IMR-90 (cell line): ENCODE data around the gene MYO9A. TPM values are rescaled to one million over a fixed set of nuclear protein-coding genes. Genes with fewer than 3 reads are reported as not detected.

Experiments
- ATAC-seq: fragments of 200-7000 bp; cut with Tn5 transposase; 2 replicates; pipeline ENCODE4 v1.9.1; 2020; ENCODE audit warnings: low read depth, mild to moderate bottlenecking, moderate library complexity
- BruUV-seq: library from RNA; stranded (reverse); fragments of 400-500 nt; replicated peaks from 2 replicates; lab custom pipeline; 2021; lab: Mats Ljungman, UMichigan
- CTCF ChIA-PET: fragments of 300-600 bp; formaldehyde crosslinking; extraction: SDS; loops from one replicate; lab custom pipeline; 2021; ENCODE audit warnings: antibody characterized with exemption; lab: Yijun Ruan, JAX
- POLR2A ChIA-PET: fragments of 300-600 bp; sonication (Branson Sonifier 250); formaldehyde crosslinking; loops from one replicate; lab custom pipeline; 2022; ENCODE audit warnings: antibody characterized with exemption; ENCODE audit not compliant: unreplicated experiment; lab: Charles Lee
- DNase-seq: peaks from one replicate; pipeline ENCODE4 v3.0.0; 2013
- H2AFZ ChIP-seq: replicated peaks from 2 replicates; pipeline ENCODE3; 2013; ENCODE audit warnings: low read length, mild to moderate bottlenecking; ENCODE audit not compliant: poor library complexity
- H2AK5ac ChIP-seq: 2 replicates; pipeline ENCODE4 v1.6.1; 2013; ENCODE audit warnings: low read depth, low read length, inconsistent platforms
- H2AK9ac ChIP-seq: replicated peaks from 2 replicates; pipeline ENCODE3; 2013; ENCODE audit warnings: mild to moderate bottlenecking, low read depth, low read length, moderate library complexity; ENCODE audit not compliant: poor library complexity
- H2BK120ac ChIP-seq: 2 replicates; pipeline ENCODE4 v1.6.1; 2013; ENCODE audit warnings: low read depth, low read length, inconsistent platforms
- H2BK15ac ChIP-seq: 3 replicates; pipeline ENCODE4 v1.6.1; 2013; ENCODE audit warnings: low read depth, low read length, inconsistent platforms
- H2BK20ac ChIP-seq: 2 replicates; pipeline ENCODE4 v1.6.1; 2013; ENCODE audit warnings: low read depth, mild to moderate bottlenecking, inconsistent platforms, low read length, moderate library complexity
- H2BK5ac ChIP-seq: 2 replicates; pipeline ENCODE4 v1.6.1; 2013; ENCODE audit warnings: mild to moderate bottlenecking, low read depth, low read length, inconsistent platforms; ENCODE audit not compliant: poor library complexity, severe bottlenecking
- H3K14ac ChIP-seq: replicated peaks from 2 replicates; pipeline ENCODE4 v1.6.1; 2013; ENCODE audit warnings: low read depth, low read length, inconsistent platforms
- H3K18ac ChIP-seq: 2 replicates; pipeline ENCODE4 v1.6.1; 2013; ENCODE audit warnings: low read depth, low read length, control low read depth
- H3K23ac ChIP-seq: 2 replicates; pipeline ENCODE4 v1.6.1; 2013; ENCODE audit warnings: low read depth, low read length, inconsistent platforms
- H3K27ac ChIP-seq: 2 replicates; pipeline ENCODE4 v1.5.1; 2013; ENCODE audit warnings: mild to moderate bottlenecking, control low read depth, low read length; ENCODE audit not compliant: insufficient read depth
- H3K27me3 ChIP-seq: 2 replicates; pipeline ENCODE4 v1.6.1; 2013; ENCODE audit warnings: low read length; ENCODE audit not compliant: control insufficient read depth, insufficient read depth
- H3K36me3 ChIP-seq: 2 replicates; pipeline ENCODE4 v1.6.1; 2013; ENCODE audit warnings: low read length, mixed read lengths; ENCODE audit not compliant: control insufficient read depth, insufficient read depth
- H3K4ac ChIP-seq: 2 replicates; pipeline ENCODE4 v1.6.1; 2013; ENCODE audit warnings: low read depth, low read length, inconsistent platforms
- H3K4me1 ChIP-seq: 2 replicates; pipeline ENCODE4 v1.6.1; 2013; ENCODE audit warnings: low read length, mixed read lengths; ENCODE audit not compliant: control insufficient read depth, insufficient read depth
- H3K4me2 ChIP-seq: 2 replicates; pipeline ENCODE4 v1.6.1; 2013; ENCODE audit warnings: low read depth, mild to moderate bottlenecking, control low read depth, low read length, moderate library complexity
- H3K4me3 ChIP-seq: 2 replicates; pipeline ENCODE4 v1.5.1; 2013; ENCODE audit warnings: low read depth, mild to moderate bottlenecking, control low read depth, low read length, moderate library complexity; ENCODE audit not compliant: insufficient read depth
- H3K56ac ChIP-seq: 2 replicates; pipeline ENCODE4 v1.6.1; 2013; ENCODE audit warnings: low read length, inconsistent platforms; ENCODE audit not compliant: insufficient read depth; ENCODE audit errors: extremely low read depth
- H3K79me1 ChIP-seq, 2 experiments: 2 replicates each; pipeline ENCODE4 v1.6.1; 2013; ENCODE audit warnings: low read length in 2 of 2, inconsistent platforms in 1 of 2, low read depth in 1 of 2
- H3K9ac ChIP-seq: 2 replicates; pipeline ENCODE4 v1.6.1; 2013; ENCODE audit warnings: low read depth, low read length, control low read depth
- H3K9me1 ChIP-seq: 2 replicates; pipeline ENCODE4 v1.6.1; 2013; ENCODE audit warnings: low read length, inconsistent platforms; ENCODE audit not compliant: insufficient read depth
- H3K9me3 ChIP-seq: 2 replicates; pipeline ENCODE4 v1.6.1; 2013; ENCODE audit warnings: low read length; ENCODE audit not compliant: control insufficient read depth, insufficient read depth
- H4K20me1 ChIP-seq: 2 replicates; pipeline ENCODE4 v1.6.1; 2013; ENCODE audit warnings: low read length, inconsistent platforms; ENCODE audit not compliant: insufficient read depth
- H4K5ac ChIP-seq: 2 replicates; pipeline ENCODE4 v1.6.1; 2013; ENCODE audit warnings: mild to moderate bottlenecking, low read depth, low read length, control low read depth
- H4K8ac ChIP-seq, 2 experiments: 2 replicates each; pipeline ENCODE4 v1.6.1; 2013; ENCODE audit warnings: low read depth in 2 of 2, low read length in 2 of 2, control low read depth in 1 of 2, inconsistent platforms in 1 of 2
- H4K91ac ChIP-seq: 2 replicates; pipeline ENCODE4 v1.6.1; 2013; ENCODE audit warnings: low read depth, low read length, inconsistent platforms; ENCODE audit not compliant: insufficient read depth
- BHLHE40 ChIP-seq: fragments of 150-350 bp; IDR thresholded peaks from 2 replicates; pipeline ENCODE4 v1.6.1; 2016; ENCODE audit warnings: mild to moderate bottlenecking, low read depth, low read length
- CEBPB ChIP-seq: IDR thresholded peaks from 2 replicates; pipeline ENCODE4 v1.6.1; 2012; ENCODE audit warnings: low read depth, low read length, improper control_type of control experiment
- CHD1 ChIP-seq: IDR thresholded peaks from 2 replicates; pipeline ENCODE4 v1.6.1; 2012; ENCODE audit warnings: low read depth, low read length, improper control_type of control experiment
- CTCF ChIP-seq: conservative IDR thresholded peaks from 2 replicates; pipeline ENCODE4 v1.5.1; 2012; ENCODE audit warnings: mild to moderate bottlenecking, low read depth, low read length, improper control_type of control experiment
- ELK1 ChIP-seq: fragments of 150-350 bp; IDR thresholded peaks from 2 replicates; pipeline ENCODE4 v1.6.1; 2016; ENCODE audit warnings: low read depth, mild to moderate bottlenecking, low read length, moderate library complexity, borderline replicate concordance
- FOS ChIP-seq: fragments of 150-350 bp; IDR thresholded peaks from 2 replicates; pipeline ENCODE4 v1.6.1; 2016; ENCODE audit warnings: low read depth, low read length
- MAFK ChIP-seq: IDR thresholded peaks from 2 replicates; pipeline ENCODE4 v1.6.1; 2012; ENCODE audit warnings: low read depth, low read length, improper control_type of control experiment
- MAZ ChIP-seq: IDR thresholded peaks from 2 replicates; pipeline ENCODE4 v1.6.1; 2012; ENCODE audit warnings: low read depth, mild to moderate bottlenecking, low read length, improper control_type of control experiment, moderate library complexity, borderline replicate concordance
- MXI1 ChIP-seq: IDR thresholded peaks from 2 replicates; pipeline ENCODE4 v1.6.1; 2012; ENCODE audit warnings: low read depth, mild to moderate bottlenecking, low read length, moderate library complexity, borderline replicate concordance
- NFE2L2 ChIP-seq: fragments of 150-350 bp; IDR thresholded peaks from 2 replicates; pipeline ENCODE4 v1.6.1; 2016; ENCODE audit warnings: low read depth, mild to moderate bottlenecking, low read length
- POLR2A ChIP-seq: IDR thresholded peaks from 2 replicates; pipeline ENCODE4 v1.6.1; 2012; ENCODE audit warnings: mild to moderate bottlenecking, low read depth, low read length
- RAD21 ChIP-seq: IDR thresholded peaks from 2 replicates; pipeline ENCODE4 v1.6.1; 2012; ENCODE audit warnings: low read length, improper control_type of control experiment
- RCOR1 ChIP-seq: IDR thresholded peaks from 2 replicates; pipeline ENCODE4 v1.6.1; 2012; ENCODE audit warnings: mild to moderate bottlenecking, low read length, improper control_type of control experiment; ENCODE audit not compliant: insufficient replicate concordance
- RFX5 ChIP-seq: IDR thresholded peaks from 2 replicates; pipeline ENCODE4 v1.8.0; 2012; ENCODE audit warnings: low read depth, mild to moderate bottlenecking, low read length, moderate library complexity
- SMC3 ChIP-seq: fragments of 150-350 bp; IDR thresholded peaks from 2 replicates; pipeline ENCODE4 v1.6.1; 2016; ENCODE audit warnings: low read depth, mild to moderate bottlenecking, antibody characterized with exemption, low read length, moderate library complexity
- USF2 ChIP-seq: fragments of 150-350 bp; IDR thresholded peaks from 2 replicates; pipeline ENCODE4 v1.6.1; 2017; ENCODE audit warnings: mild to moderate bottlenecking, antibody characterized with exemption, low read length, low read depth
- dilution Hi-C: fragments of 300-500 bp; cut with HindIII; formaldehyde crosslinking; loops from one replicate; pipeline ENCODE4 v1.14.3; 2018; ENCODE audit warnings: low sequenced_read_pairs; ENCODE audit not compliant: unreplicated experiment
- in situ Hi-C: fragments of 300-500 bp; cut with MboI; formaldehyde crosslinking; loops from 3 replicates; pipeline ENCODE4 v1.14.3; 2019; ENCODE audit warnings: low sequenced_read_pairs, inconsistent platforms, mixed read lengths
- intact Hi-C: fragments of 100-400 bp; cut with micrococcal nuclease; formaldehyde crosslinking; loops from 2 replicates; pipeline ENCODE4 v1.10.0; 2022
- polyA plus RNA-seq, 3 experiments: library from polyadenylated mRNA; depleted of rRNA; stranded (reverse); fragments of >200 nt; gene quantifications; 2 replicates each; pipeline ENCODE4 v1.2.3, GENCODE V29; 2012; ENCODE audit warnings: low replicate concordance in 1 of 3
- total RNA-seq: library from RNA; depleted of rRNA; stranded (reverse); fragments of >200 nt; gene quantifications from 2 replicates; pipeline ENCODE4 v1.2.3, GENCODE V29; 2012

MYO9A gene
- total and polyA plus RNA-seq, 2 of the 4 experiments (the other 2 are of a cell fraction) = 6.0 to 49.5 TPM

GRCh38 chr15:72062319-72062718 is 55.6 kb downstream of the MYO9A start:
- dilution Hi-C loops = no loop called here
- ATAC-seq = no peak

More at GRCh38 chr15:72062319-72062718, 55.6 kb downstream of the MYO9A start:
- no TSS peak for BruUV-seq
- H2AK5ac ChIP-seq = no peak overlapping the region
- no peak overlapping the region for H2AFZ ChIP-seq
- H2AK9ac ChIP-seq = no peak overlapping the region
- no peak overlapping the region for H3K4ac ChIP-seq
- peaks cover 12% of the 10 kb centered on the region; the same call in 1 of the 2 replicates for H4K20me1 ChIP-seq
- H4K91ac ChIP-seq = no peak overlapping the region
- no peak overlapping the region for H3K4me2 ChIP-seq
- no peak overlapping the region for H4K5ac ChIP-seq
- no peak overlapping the region for H3K4me3 ChIP-seq
- ChIA-PET CTCF (interaction anchor here (1.0 kb wide), 1 partner anchor 18 kb away, joined by 4 read pairs; no protein-coding TSS in a partner anchor), POLR2A (no interaction called here)
- no peak overlapping the region for H3K56ac ChIP-seq
- H3K4me1 ChIP-seq = peaks cover 3% of the 10 kb centered on the region; the same call in 1 of the 2 replicates
- no peaks in the 10 kb centered on the region for H3K27me3 ChIP-seq
- H3K23ac ChIP-seq = no peak overlapping the region
- no peaks in the 10 kb centered on the region for H3K36me3 ChIP-seq
- no peak overlapping the region for H4K8ac ChIP-seq
- H2BK5ac ChIP-seq = no peak overlapping the region
- no peak overlapping the region for H3K14ac ChIP-seq
- no peak overlapping the region for H3K9ac ChIP-seq
- H2BK20ac ChIP-seq = no peak overlapping the region
- no peak overlapping the region for H3K18ac ChIP-seq
- intact Hi-C loops = no loop called here
- no peak for DNase-seq
- H3K9me1 ChIP-seq = peaks cover 9% of the 10 kb centered on the region
- peaks cover 3% of the 10 kb centered on the region; the same call in 1 of the 2 replicates for H3K9me3 ChIP-seq
- H3K79me1 ChIP-seq = peaks cover 28 to 45% of the 10 kb centered on the region in 2 experiments
- H2BK120ac ChIP-seq = no peak overlapping the region
- no peak overlapping the region for H2BK15ac ChIP-seq
- TF ChIP-seq ELK1 = no peak
- TF ChIP-seq RFX5 = no peak
- no peak for TF ChIP-seq MAFK
- no peak for TF ChIP-seq CEBPB
- TF ChIP-seq FOS = no peak
- no peak for TF ChIP-seq BHLHE40
- no peak for TF ChIP-seq USF2
- no peak for TF ChIP-seq MXI1
- TF ChIP-seq MAZ = no peak
- no peak for TF ChIP-seq POLR2A
- no peak for TF ChIP-seq RCOR1
- no peak for TF ChIP-seq NFE2L2
- TF ChIP-seq CHD1 = no peak
- no peak for TF ChIP-seq CTCF
- no peak for TF ChIP-seq RAD21
- TF ChIP-seq SMC3 = no peak
- in situ Hi-C loops = no loop called here
- no peak overlapping the region for H3K27ac ChIP-seq
